ENCODE data around the gene IGFBP5.

DNA sequence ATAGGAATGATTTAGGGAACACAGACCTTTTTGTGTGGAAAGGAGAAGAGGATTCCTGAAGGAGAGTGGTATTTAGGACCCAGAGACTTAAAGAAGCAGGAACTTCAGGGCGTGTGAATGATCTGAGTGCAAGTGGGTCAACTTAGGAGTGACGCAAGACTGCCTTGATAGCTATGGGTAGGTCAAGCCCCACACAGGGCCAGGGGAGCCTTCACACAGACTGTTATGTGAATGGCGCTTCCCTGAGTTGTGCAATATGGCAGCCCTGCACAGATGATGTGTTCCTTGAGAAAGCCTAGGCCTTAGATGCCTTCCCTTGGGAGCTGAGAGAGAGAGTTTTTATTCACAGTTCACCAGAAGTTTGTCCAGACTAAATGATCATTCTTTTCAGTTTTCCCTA, 47.1 kb upstream of the IGFBP5 start:
- TF ChIP-seq EZH2phosphoT487 (IDR thresholded peaks at IDR 0.05; ENCODE audit: insufficient read depth, low read depth): no peak
- no peak for TF ChIP-seq EZH2 (IDR thresholded peaks at IDR 0.05; ENCODE audit: insufficient read depth, poor library complexity, severe bottlenecking)
